ENCODE data around the gene UNC93B1. TPM values are rescaled to one million over a fixed set of nuclear protein-coding genes. Genes with fewer than 3 reads are reported as not detected.
A peak's percentile ranks its signal among the peaks of the same experiment; 100 is the strongest.

UNC93B1 gene
- total and polyA plus RNA-seq, 2 of the 13 experiments (the other 11 are each of a cell fraction or from before 2014, with no cell fraction given), result 8.8 to 18.9 TPM

DNA sequence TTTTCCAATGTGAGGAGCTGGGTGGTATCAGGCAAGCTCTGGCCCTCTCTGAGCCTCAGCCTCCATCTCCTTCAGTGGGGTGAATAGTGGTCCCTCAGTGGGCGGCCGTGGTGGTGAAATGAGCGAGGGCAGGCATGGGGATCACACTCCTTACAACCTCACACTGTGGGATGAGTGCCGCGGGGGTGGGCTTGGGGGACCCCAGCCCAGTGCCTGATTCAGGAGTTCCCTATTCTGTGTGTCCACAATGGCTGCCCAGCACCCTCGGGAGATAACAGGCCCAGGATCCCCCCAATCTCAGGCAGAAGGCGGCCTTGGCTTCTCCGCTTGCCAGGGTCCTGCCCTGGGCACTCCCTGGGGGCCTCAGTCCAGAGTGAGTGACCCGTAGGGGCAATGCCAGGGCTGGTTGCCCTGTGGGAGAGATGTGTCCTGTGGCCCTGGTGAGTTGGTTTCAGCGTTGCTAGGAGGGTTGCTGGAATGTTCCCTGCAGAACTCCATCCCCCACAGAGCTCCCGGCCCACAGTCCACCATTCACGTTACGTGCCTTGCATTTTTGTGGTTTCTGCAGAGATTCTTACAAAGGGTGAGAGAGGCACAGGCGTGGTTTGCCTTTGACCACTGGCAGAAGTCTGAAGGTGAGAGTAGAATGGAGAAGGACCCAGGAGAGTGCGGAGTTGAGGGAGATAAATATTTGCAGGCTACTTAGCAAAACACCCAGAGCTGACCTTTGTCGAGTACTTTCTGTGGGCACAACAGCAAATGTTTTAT lies 9.1 kb upstream of the UNC93B1 start (continued):
- TF ChIP-seq ZNF207 (IDR thresholded peaks at IDR 0.05; ENCODE audit: borderline replicate concordance) (no peak), HMG20A (CRISPR knock-in tag; IDR thresholded peaks at IDR 0.05; ENCODE audit: borderline replicate concordance) (peak; percentile 85; the same call in 1 of the 2 replicates), ZNF10 (CRISPR knock-in tag; IDR thresholded peaks at IDR 0.05; ENCODE audit: borderline replicate concordance, low read depth) (no peak), ZNF441 (CRISPR knock-in tag; IDR thresholded peaks at IDR 0.05; ENCODE audit: borderline replicate concordance) (peak; percentile 81), SALL1 (CRISPR knock-in tag; IDR thresholded peaks at IDR 0.05) (peak; percentile 44; the same call in 1 of the 2 replicates), ZNF335 (CRISPR knock-in tag; IDR thresholded peaks at IDR 0.05) (0 out of 2 replicates have a peak, but pooled peaks have one; percentile 39), ZNF761 (CRISPR knock-in tag; conservative IDR thresholded peaks at IDR 0.05) (no peak), GTF2F1 (IDR thresholded peaks at IDR 0.05; ENCODE audit: low read length) (no peak), ZBTB3 (CRISPR knock-in tag; IDR thresholded peaks at IDR 0.05; ENCODE audit: borderline replicate concordance, low read depth) (no peak), CHCHD3 (CRISPR knock-in tag; IDR thresholded peaks at IDR 0.05) (no peak), XBP1 (CRISPR knock-in tag; IDR thresholded peaks at IDR 0.05) (no peak), FOSL2 (CRISPR knock-in tag; IDR thresholded peaks at IDR 0.05) (peak; percentile 23; the same call in 1 of the 2 replicates), ZNF766 (CRISPR knock-in tag; IDR thresholded peaks at IDR 0.05; ENCODE audit: borderline replicate concordance) (peak; percentile 52; the same call in 1 of the 2 replicates), ATF7 (IDR thresholded peaks at IDR 0.05) (no peak), ATF7 (CRISPR knock-in tag; IDR thresholded peaks at IDR 0.05) (no peak), GATAD2A (CRISPR knock-in tag; IDR thresholded peaks at IDR 0.05) (peak; percentile 79), ZSCAN30 (CRISPR knock-in tag; IDR thresholded peaks at IDR 0.05) (no peak), CENPX (CRISPR knock-in tag; IDR thresholded peaks at IDR 0.05) (no peak), ZNF746 (CRISPR knock-in tag; IDR thresholded peaks at IDR 0.05) (0 out of 2 replicates have a peak, but pooled peaks have one; percentile 49), PHF8 (CRISPR knock-in tag; IDR thresholded peaks at IDR 0.05) (peak; percentile 34; the same call in 1 of the 2 replicates), ZSCAN21 (CRISPR knock-in tag; IDR thresholded peaks at IDR 0.05; ENCODE audit: borderline replicate concordance) (0 out of 2 replicates have a peak, but pooled peaks have one; percentile 30), HMG20B (CRISPR knock-in tag; conservative IDR thresholded peaks at IDR 0.05) (peak; percentile 75; the same call in 1 of the 2 replicates), TEAD3 (CRISPR knock-in tag; optimal IDR thresholded peaks at IDR 0.05; ENCODE audit: borderline replicate concordance) (peak; percentile 99), TMF1 (CRISPR knock-in tag; IDR thresholded peaks at IDR 0.05; ENCODE audit: low read depth) (no peak)
- TF ChIP-seq, protein P1, sequence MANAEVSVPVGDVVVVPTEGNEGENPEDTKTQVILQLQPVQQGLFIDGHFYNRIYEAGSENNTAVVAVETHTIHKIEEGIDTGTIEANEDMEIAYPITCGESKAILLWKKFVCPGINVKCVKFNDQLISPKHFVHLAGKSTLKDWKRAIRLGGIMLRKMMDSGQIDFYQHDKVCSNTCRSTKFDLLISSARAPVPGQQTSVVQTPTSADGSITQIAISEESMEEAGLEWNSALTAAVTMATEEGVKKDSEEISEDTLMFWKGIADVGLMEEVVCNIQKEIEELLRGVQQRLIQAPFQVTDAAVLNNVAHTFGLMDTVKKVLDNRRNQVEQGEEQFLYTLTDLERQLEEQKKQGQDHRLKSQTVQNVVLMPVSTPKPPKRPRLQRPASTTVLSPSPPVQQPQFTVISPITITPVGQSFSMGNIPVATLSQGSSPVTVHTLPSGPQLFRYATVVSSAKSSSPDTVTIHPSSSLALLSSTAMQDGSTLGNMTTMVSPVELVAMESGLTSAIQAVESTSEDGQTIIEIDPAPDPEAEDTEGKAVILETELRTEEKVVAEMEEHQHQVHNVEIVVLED (CRISPR knock-in tag; IDR thresholded peaks at IDR 0.05; ENCODE audit: borderline replicate concordance), result 0 out of 2 replicates have a peak, but pooled peaks have one; percentile 45
- TF ChIP-seq, protein P2, sequence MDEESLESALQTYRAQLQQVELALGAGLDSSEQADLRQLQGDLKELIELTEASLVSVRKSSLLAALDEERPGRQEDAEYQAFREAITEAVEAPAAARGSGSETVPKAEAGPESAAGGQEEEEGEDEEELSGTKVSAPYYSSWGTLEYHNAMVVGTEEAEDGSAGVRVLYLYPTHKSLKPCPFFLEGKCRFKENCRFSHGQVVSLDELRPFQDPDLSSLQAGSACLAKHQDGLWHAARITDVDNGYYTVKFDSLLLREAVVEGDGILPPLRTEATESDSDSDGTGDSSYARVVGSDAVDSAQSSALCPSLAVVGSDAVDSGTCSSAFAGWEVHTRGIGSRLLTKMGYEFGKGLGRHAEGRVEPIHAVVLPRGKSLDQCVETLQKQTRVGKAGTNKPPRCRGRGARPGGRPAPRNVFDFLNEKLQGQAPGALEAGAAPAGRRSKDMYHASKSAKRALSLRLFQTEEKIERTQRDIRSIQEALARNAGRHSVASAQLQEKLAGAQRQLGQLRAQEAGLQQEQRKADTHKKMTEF (CRISPR knock-in tag; IDR thresholded peaks at IDR 0.05), result peak; percentile 37; the same call in 1 of the 2 replicates
- TF ChIP-seq, protein P3, sequence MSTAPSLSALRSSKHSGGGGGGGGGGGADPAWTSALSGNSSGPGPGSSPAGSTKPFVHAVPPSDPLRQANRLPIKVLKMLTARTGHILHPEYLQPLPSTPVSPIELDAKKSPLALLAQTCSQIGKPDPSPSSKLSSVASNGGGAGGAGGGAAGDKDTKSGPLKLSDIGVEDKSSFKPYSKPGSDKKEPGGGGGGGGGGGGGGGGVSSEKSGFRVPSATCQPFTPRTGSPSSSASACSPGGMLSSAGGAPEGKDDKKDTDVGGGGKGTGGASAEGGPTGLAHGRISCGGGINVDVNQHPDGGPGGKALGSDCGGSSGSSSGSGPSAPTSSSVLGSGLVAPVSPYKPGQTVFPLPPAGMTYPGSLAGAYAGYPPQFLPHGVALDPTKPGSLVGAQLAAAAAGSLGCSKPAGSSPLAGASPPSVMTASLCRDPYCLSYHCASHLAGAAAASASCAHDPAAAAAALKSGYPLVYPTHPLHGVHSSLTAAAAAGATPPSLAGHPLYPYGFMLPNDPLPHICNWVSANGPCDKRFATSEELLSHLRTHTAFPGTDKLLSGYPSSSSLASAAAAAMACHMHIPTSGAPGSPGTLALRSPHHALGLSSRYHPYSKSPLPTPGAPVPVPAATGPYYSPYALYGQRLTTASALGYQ (CRISPR knock-in tag; IDR thresholded peaks at IDR 0.05), result peak; percentile 60; the same call in 1 of the 2 replicates
